ENCODE data around the gene POU4F1. TPM values are rescaled to one million over a fixed set of nuclear protein-coding genes. Genes with fewer than 3 reads are reported as not detected.

Gene POU4F1
- polyA plus RNA-seq, 1 donor from 2014 or later, result not detected

- Histone ChIP-seq H3K9me2 (ENCODE audit: insufficient read depth, low read length) (no peaks in the 10 kb centered on the region), H3K27ac (ENCODE audit: low read length) (no peak overlapping the region), H4K20me1 (ENCODE audit: insufficient read depth) (no peaks in the 10 kb centered on the region), H3K9me3 (ENCODE audit: low read length) (no peaks in the 10 kb centered on the region), H3K27me3 (ENCODE audit: insufficient read depth, low read depth, low read length) (peaks cover 96% of the 10 kb centered on the region), H3K4me3 (ENCODE audit: low read length) (no peak overlapping the region), H2AFZ (ENCODE audit: low read depth, low read length) (no peak overlapping the region), H3K79me2 (replicated peaks; ENCODE audit: insufficient read depth, low read length) (no peaks in the 10 kb centered on the region), H3K4me2 (ENCODE audit: low read length) (no peak overlapping the region), H3K36me3 (ENCODE audit: insufficient read depth, low read length) (no peaks in the 10 kb centered on the region), H3F3A (ENCODE audit: insufficient read depth, low read length, poor library complexity, severe bottlenecking) (no peaks in the 10 kb centered on the region), H3K9ac (ENCODE audit: low read length) (no peak overlapping the region)
- TF ChIP-seq CTCF (IDR thresholded peaks at IDR 0.05; ENCODE audit: poor library complexity, severe bottlenecking) (no peak), SMC3 (conservative IDR thresholded peaks at IDR 0.05; ENCODE audit: poor library complexity) (no peak), MXI1 (conservative IDR thresholded peaks at IDR 0.05; ENCODE audit: poor library complexity, severe bottlenecking) (no peak), EZH2 (IDR thresholded peaks at IDR 0.05; ENCODE audit: borderline replicate concordance, insufficient read depth, low read length, poor library complexity, severe bottlenecking) (no peak), POLR2AphosphoS5 (IDR thresholded peaks at IDR 0.05) (no peak), EP300 (conservative IDR thresholded peaks at IDR 0.05; ENCODE audit: poor library complexity, severe bottlenecking) (no peak), TAF1 (IDR thresholded peaks at IDR 0.05; ENCODE audit: low read depth) (no peak), RAD21 (conservative IDR thresholded peaks at IDR 0.05) (no peak), REST (IDR thresholded peaks at IDR 0.05; ENCODE audit: borderline replicate concordance) (no peak)
These were observed 1.6 kb upstream of the POU4F1 start for GRCh38 chr13:78604782-78605611.

GRCh38 chr13:78602561-78603239 is 652 bp downstream of the POU4F1 start:
- H3K36me3 ChIP-seq (ENCODE audit: insufficient read depth, low read length), result no peaks in the 10 kb centered on the region
- peak overlapping the region; percentile 79 for H3K4me3 ChIP-seq (ENCODE audit: low read length)
- no peaks in the 10 kb centered on the region for H3K9me3 ChIP-seq (ENCODE audit: low read length)
- no peak for TF ChIP-seq MXI1 (conservative IDR thresholded peaks at IDR 0.05; ENCODE audit: poor library complexity, severe bottlenecking)
- TF ChIP-seq POLR2AphosphoS5 (IDR thresholded peaks at IDR 0.05), result peak; percentile 67
- peak; percentile 81 for TF ChIP-seq EZH2 (IDR thresholded peaks at IDR 0.05; ENCODE audit: borderline replicate concordance, insufficient read depth, low read length, poor library complexity, severe bottlenecking)
- no peaks in the 10 kb centered on the region for H3F3A ChIP-seq (ENCODE audit: insufficient read depth, low read length, poor library complexity, severe bottlenecking)
- H3K27me3 ChIP-seq (ENCODE audit: insufficient read depth, low read depth, low read length), result peaks cover 96% of the 10 kb centered on the region
- no peaks in the 10 kb centered on the region for H3K9me2 ChIP-seq (ENCODE audit: insufficient read depth, low read length)
- H3K27ac ChIP-seq (ENCODE audit: low read length), result no peak overlapping the region
- H3K4me2 ChIP-seq (ENCODE audit: low read length), result no peak overlapping the region
- no peak overlapping the region for H2AFZ ChIP-seq (ENCODE audit: low read depth, low read length)
- no peak overlapping the region for H3K9ac ChIP-seq (ENCODE audit: low read length)
- H4K20me1 ChIP-seq (ENCODE audit: insufficient read depth), result no peaks in the 10 kb centered on the region
- no peaks in the 10 kb centered on the region for H3K79me2 ChIP-seq (replicated peaks; ENCODE audit: insufficient read depth, low read length)
